Right atrium auricular region (tissue), 2 donors: ENCODE data around the gene BTG1. TPM values are rescaled to one million over a fixed set of nuclear protein-coding genes. Genes with fewer than 3 reads are reported as not detected.
A peak's percentile ranks its signal among the peaks of the same experiment; 100 is the strongest.
"Not testable (repeated sequence)": the region's sequence is repeated elsewhere in the genome, so short reads cannot be mapped to it uniquely, and the experiment has no call there.

Source experiments
- DNase-seq: peaks from one replicate; pipeline ENCODE4 v3.0.0-alpha.2; 2019; ENCODE audit warnings: low spot score
- H3K27ac ChIP-seq, 2 donors: fragments of 200-600 bp; sonication (generic); 1 replicate in 1 of 2; 2 replicates in 1 of 2; pipeline ENCODE4 v1.5.1; 2016 to 2019
- H3K27me3 ChIP-seq, 2 donors: fragments of 200-600 bp; sonication (generic); one replicate each; pipeline versions ENCODE4 v1.5.1 to v1.6.0; 2017 to 2019
- H3K36me3 ChIP-seq: fragments of 200-600 bp; sonication (generic); one replicate; pipeline ENCODE4 v1.5.1; 2016
- H3K4me1 ChIP-seq, 2 donors: fragments of 200-600 bp; sonication (generic); one replicate each; pipeline versions ENCODE4 v1.5.1 to v1.6.0; 2017 to 2019
- H3K4me3 ChIP-seq, 2 donors: fragments of 200-600 bp; sonication (generic); 1 replicate in 1 of 2; 2 replicates in 1 of 2; pipeline ENCODE4 v1.5.1; 2017 to 2019; ENCODE audit warnings: mild to moderate bottlenecking in 1 of 2, moderate library complexity in 1 of 2
- H3K9me3 ChIP-seq, 2 donors: fragments of 200-600 bp; sonication (generic); one replicate each; pipeline ENCODE4 v1.5.1; 2019
- CTCF ChIP-seq, 2 donors: fragments of 200-600 bp; sonication (generic); IDR thresholded peaks; one replicate each; pipeline ENCODE4 v1.5.1; 2019; ENCODE audit warnings: antibody characterized with exemption in 2 of 2
- total RNA-seq, 2 donors: library from RNA; depleted of rRNA; stranded (reverse); fragments of >200 nt; gene quantifications; one replicate each; pipeline ENCODE4 v1.1.0, GENCODE V29; 2016

BTG1 gene
- total RNA-seq, 2 donors from 2014 or later: 51.2 to 61.6 TPM

GRCh38 chr12:92136026-92136730 lies 9.5 kb downstream of the BTG1 start:
- TF ChIP-seq CTCF (IDR thresholded peaks at IDR 0.05): no peak
- Histone ChIP-seq H3K4me1 (peaks cover 0 to 82% of the 10 kb centered on the region in 2 donors), H3K4me3 (peak overlapping the region in 1 of 2 donors; percentile 4), H3K27ac (peak overlapping the region; percentile 99 to 100), H3K27me3 (no peaks in the 10 kb centered on the region), H3K36me3 (peaks cover 13% of the 10 kb centered on the region), H3K9me3 (no peaks in the 10 kb centered on the region)
- DNase-seq: no peak

- peaks cover 0 to 85% of the 10 kb centered on the region in 2 donors for H3K4me1 ChIP-seq
- peak overlapping the region; percentile 99 to 100 for H3K27ac ChIP-seq
- not testable (repeated sequence) for H3K4me3 ChIP-seq, H3K36me3 ChIP-seq, H3K9me3 ChIP-seq, H3K27me3 ChIP-seq, DNase-seq
Measured at GRCh38 chr12:92135541-92135940, 10.1 kb downstream of the BTG1 start.

- Histone ChIP-seq H3K36me3 (no peaks in the 10 kb centered on the region), H3K27me3 (no peaks in the 10 kb centered on the region), H3K4me1 (peaks cover 0 to 78% of the 10 kb centered on the region in 2 donors), H3K27ac (peak overlapping the region; percentile 57 to 100), H3K9me3 (no peaks in the 10 kb centered on the region), H3K4me3 (no peak overlapping the region)
- DNase-seq: no peak
- no peak for TF ChIP-seq CTCF (IDR thresholded peaks at IDR 0.05)
Measured at GRCh38 chr12:92134638-92135274, 10.9 kb downstream of the BTG1 start.

GRCh38 chr12:92133795-92134637 lies 11.6 kb downstream of the BTG1 start:
- Histone ChIP-seq H3K9me3 (no peaks in the 10 kb centered on the region), H3K4me1 (peaks cover 0 to 75% of the 10 kb centered on the region in 2 donors), H3K4me3 (no peak overlapping the region), H3K27ac (peak overlapping the region; percentile 57 to 100), H3K27me3 (no peaks in the 10 kb centered on the region), H3K36me3 (no peaks in the 10 kb centered on the region)
- DNase-seq: no peak
- TF ChIP-seq CTCF (IDR thresholded peaks at IDR 0.05): no peak

- no peak for TF ChIP-seq CTCF (IDR thresholded peaks at IDR 0.05)
- peaks cover 0 to 73% of the 10 kb centered on the region in 2 donors for H3K4me1 ChIP-seq
- H3K36me3 ChIP-seq: no peaks in the 10 kb centered on the region
- DNase-seq: no peak
- H3K9me3 ChIP-seq: no peaks in the 10 kb centered on the region
- H3K4me3 ChIP-seq: no peak overlapping the region
- no peaks in the 10 kb centered on the region for H3K27me3 ChIP-seq
- H3K27ac ChIP-seq: peak overlapping the region; percentile 57 to 100
Measured at GRCh38 chr12:92133171-92133570, 12.5 kb downstream of the BTG1 start.

GRCh38 chr12:92132288-92132687 lies 13.4 kb downstream of the BTG1 start:
- Histone ChIP-seq H3K4me1 (peaks cover 0 to 64% of the 10 kb centered on the region in 2 donors), H3K27ac (peak overlapping the region; percentile 57 to 100), H3K4me3 (no peak overlapping the region), H3K27me3 (no peaks in the 10 kb centered on the region), H3K36me3 (no peaks in the 10 kb centered on the region), H3K9me3 (no peaks in the 10 kb centered on the region)
- TF ChIP-seq CTCF (IDR thresholded peaks at IDR 0.05): no peak
- no peak for DNase-seq
